ENCODE data around the gene VGLL4.
"Not testable (repeated sequence)": the region's sequence is repeated elsewhere in the genome, so short reads cannot be mapped to it uniquely, and the experiment has no call there.

VGLL4 gene

DNA sequence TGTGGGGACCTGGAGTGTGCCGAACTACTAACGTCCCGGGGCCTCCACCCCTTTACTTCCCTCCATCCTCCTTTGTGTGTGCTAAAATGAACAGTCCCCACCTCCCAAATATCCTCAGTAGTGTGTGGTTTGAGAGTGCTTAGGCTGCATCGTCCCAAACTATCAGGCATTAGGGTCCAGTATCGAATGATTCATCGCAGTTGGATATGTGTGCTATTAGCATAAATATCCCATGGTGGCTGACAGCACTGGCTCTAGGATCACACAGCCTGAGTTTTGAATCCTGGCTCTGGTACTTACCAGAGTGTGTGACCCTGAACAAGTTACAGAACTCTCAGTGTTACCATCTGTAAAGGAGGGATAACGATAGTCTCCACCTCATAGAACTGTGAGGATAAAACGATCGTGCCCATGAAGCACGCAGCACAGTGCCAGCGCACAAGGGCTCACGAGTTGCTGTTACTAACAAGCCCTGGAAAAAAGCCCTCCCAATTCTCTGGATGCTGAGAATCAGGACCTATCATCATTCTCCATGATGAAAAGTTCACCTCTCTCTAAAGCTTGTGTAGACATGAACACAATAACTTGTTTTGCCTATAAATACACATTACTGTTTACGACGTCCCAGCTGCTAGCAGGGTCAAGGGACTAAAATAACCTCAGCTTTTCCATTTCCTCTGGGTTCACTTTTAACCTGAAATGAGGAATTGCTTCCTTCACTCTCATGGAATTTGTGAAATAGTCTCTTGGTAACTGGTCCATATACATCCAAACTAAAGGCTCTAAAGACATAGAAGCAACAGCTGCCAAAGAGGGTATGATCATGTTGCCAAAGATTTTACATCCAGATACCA lies 51.0 kb downstream of the VGLL4 start:
- no peak overlapping the region for H3K4me3 ChIP-seq (ENCODE audit: low read depth, low read length)
- DNase-seq (ENCODE audit: low read depth) = no peak

DNA sequence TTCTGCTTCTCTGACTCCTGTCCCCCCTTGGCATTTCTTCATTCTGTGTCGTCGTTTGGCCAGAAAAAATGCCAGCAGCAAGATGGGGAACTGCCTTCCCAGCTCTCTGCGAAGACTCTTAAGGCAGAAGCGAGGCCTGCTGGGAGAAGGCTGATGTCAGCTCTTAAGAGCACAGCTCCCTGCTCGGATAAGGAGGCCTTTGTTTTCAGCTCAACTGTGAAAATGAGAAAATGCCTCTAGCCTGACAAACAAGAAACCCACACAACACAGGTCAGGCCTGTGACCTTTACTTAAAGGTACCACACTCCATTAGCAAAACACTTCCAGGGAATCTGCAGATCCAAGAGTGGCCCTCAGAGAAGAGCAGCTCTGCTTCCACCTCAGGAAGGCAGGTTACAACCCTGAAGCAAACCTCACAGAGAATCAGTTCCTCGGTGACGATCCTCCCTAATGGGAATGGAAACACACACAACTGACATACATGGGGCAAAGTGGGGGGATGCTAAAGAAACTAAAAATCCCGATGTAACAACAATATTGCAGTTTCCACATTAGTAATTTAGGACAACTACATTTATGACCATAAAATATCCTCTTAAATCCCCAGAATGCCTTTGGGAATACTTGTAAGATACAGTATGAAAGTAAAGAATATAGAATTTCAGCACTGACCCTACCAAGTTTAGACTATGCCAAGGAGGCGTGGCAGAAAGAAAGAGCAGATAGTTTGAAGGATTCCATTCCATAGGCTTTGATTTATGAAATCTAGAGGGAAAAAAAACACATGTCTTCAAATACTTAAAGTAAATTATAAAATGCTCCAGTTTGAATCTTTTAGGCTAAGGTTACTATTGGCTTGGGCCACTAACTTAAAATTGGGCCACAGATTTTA lies 52.1 kb downstream of the VGLL4 start:
- peak; percentile 67 for DNase-seq (ENCODE audit: low read depth)
- no peak overlapping the region for H3K4me3 ChIP-seq (ENCODE audit: low read depth, low read length)

DNA sequence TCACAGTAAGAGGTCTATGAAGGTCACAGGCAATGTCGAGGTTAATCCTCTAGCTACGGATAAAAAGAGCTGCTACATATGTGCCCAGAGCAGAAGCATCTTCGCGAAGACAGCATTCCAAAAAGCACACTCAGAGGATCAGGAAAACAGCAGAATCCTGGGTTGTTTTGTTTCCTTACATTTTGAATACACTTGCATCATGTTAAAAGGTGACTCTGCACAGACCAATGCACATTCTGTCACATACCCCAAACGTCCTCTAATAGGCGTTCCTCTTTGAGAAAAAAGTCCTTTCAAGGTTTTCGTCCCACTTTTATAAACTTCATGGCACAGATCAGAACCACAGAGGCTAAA lies 52.7 kb downstream of the VGLL4 start:
- DNase-seq (ENCODE audit: low read depth) = no peak
- H3K4me3 ChIP-seq (ENCODE audit: low read depth, low read length) = no peak overlapping the region

DNA sequence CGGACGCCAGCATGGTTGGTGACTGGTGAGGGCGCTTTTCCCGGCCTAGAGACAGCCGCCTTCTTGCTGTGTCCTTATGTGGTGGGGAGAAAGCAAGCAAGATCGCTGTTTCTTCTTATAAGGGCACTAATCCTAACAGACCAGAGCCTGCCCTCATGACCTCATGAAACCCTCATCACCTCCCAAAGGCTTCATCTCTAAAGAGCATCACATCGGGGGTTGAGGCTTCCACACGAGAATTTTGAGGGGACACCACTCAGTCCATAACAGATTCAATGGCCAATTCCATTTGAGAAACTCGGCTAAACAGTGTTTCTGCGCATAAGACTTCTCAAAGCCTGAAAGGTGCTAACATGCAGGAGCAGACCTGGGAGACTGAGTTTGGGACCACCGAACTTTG lies 54.0 kb downstream of the VGLL4 start:
- no peak for DNase-seq (ENCODE audit: low read depth)
- H3K4me3 ChIP-seq (ENCODE audit: low read depth, low read length) = no peak overlapping the region

GRCh38 chr3:11588755-11589154 lies 55.0 kb downstream of the VGLL4 start:
- no peak overlapping the region for H3K4me3 ChIP-seq (ENCODE audit: low read depth, low read length)

DNA sequence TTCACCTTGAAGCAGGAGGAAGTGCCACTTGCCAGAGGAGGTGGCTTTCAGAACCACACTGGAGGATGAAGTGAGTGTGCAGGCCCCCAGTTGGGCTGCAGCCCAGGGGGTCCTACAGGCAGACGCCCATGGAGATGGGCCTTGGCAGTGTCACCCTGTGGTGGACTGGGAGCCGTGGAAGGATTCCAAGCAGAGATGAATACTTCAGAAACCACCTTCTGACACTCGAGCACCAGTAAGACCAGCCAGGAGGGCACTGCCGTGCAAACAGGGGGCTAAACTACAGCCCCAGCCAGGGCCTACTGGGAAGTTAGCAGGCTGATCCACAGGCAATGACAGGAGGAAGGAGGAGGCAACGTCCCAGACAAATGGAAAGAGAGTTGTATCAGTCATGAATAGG lies 55.4 kb downstream of the VGLL4 start:
- no peak for DNase-seq (ENCODE audit: low read depth)
- no peak overlapping the region for H3K4me3 ChIP-seq (ENCODE audit: low read depth, low read length)

More at GRCh38 chr3:11588755-11589154, 55.0 kb downstream of the VGLL4 start:
- no peak for DNase-seq (ENCODE audit: low read depth)

GRCh38 chr3:11587766-11588165 lies 55.9 kb downstream of the VGLL4 start:
- no peak for DNase-seq (ENCODE audit: low read depth)
- H3K4me3 ChIP-seq (ENCODE audit: low read depth, low read length) = no peak overlapping the region

GRCh38 chr3:11584570-11584969 lies 59.1 kb downstream of the VGLL4 start:
- DNase-seq (ENCODE audit: low read depth) = no peak
- no peak overlapping the region for H3K4me3 ChIP-seq (ENCODE audit: low read depth, low read length)

GRCh38 chr3:11583638-11584046 lies 60.1 kb downstream of the VGLL4 start:
- no peak overlapping the region for H3K4me3 ChIP-seq (ENCODE audit: low read depth, low read length)
- no peak for DNase-seq (ENCODE audit: low read depth)

DNA sequence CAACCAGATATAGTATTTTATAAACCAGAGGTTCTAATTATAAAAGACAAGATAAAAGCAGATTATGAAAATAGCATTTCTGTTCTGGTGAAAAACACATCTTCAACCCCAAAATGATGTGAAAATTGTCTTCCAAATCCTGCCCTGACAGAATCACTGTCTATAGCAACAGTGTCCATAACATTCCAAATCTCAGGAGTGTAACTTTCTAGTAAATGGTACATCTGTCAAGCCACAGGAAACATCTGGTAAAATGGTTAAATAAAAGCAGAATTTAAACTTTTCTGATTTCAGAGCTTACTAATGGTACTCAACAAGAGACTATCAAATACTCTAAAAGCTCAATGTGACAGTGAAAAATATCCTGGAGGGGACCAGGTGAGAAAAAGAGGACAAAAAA lies 60.5 kb downstream of the VGLL4 start:
- H3K4me3 ChIP-seq (ENCODE audit: low read depth, low read length) = no peak overlapping the region

DNA sequence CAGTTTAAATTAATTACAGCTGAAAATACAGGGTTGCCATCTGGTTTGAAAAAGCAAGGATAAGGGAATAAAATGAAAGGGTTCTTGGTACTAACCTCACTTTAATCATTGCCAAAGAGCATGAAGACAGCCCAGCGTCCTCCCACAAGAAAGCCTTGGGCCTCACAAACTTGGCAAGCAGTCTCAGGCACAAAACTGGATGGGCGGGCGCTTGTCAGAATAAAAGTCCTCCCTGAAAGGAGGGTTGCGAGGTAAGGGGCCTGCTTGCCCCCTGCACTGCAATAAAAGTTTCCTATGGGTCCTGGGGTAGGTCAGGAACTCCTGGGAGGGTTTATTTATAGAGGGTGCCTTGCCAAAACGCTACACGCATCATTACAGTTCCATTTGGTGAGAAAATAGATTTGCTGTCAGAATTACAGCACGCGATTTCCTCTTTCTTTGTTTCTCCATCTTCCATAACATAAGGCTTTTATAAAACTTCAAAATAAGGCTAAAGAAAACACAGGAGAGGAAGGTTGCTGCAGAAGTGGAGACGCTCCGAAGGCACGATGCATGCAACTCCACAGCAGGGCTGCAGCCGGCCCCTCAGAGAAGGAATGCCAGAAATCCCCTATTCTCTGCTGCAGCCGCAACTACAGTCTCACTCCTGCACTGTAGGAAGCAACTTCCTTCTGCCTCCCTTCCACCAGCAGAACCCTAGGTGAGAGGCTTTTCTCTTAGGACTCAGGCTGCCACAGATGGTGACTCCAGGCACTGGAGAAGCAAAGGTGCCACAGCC lies 61.3 kb downstream of the VGLL4 start:
- peak overlapping the region; percentile 46 for H3K4me3 ChIP-seq (ENCODE audit: low read depth, low read length)

More for the DNA sequence above, 60.5 kb downstream of the VGLL4 start:
- no peak for DNase-seq (ENCODE audit: low read depth)

GRCh38 chr3:11581237-11582190 lies 62.2 kb downstream of the VGLL4 start:
- peak overlapping the region; percentile 46 for H3K4me3 ChIP-seq (ENCODE audit: low read depth, low read length)
- DNase-seq (ENCODE audit: low read depth) = no peak

More for the DNA sequence above, 61.3 kb downstream of the VGLL4 start:
- peak; percentile 81 for DNase-seq (ENCODE audit: low read depth)

DNA sequence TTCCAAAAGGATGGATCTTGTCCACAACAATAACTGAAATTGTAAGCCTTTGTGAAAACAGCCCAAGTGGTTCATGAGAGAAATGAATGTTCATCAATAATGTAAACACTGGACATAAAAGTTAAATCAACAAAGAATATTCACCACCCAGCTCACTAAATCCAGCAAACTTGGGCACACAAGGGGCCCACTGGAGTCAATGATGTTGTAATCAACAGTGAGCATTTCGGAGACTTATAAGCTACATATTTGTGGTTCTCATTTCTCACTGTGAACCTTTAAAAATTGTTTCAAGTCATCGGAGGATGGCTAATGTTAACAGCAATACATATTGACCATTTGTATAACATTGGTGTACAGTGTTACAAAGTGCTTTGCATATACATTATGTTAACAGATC lies 63.1 kb downstream of the VGLL4 start:
- DNase-seq (ENCODE audit: low read depth) = no peak
- H3K4me3 ChIP-seq (ENCODE audit: low read depth, low read length) = no peak overlapping the region

GRCh38 chr3:11578169-11578568 lies 65.5 kb downstream of the VGLL4 start:
- H3K4me3 ChIP-seq (ENCODE audit: low read depth, low read length) = no peak overlapping the region
- DNase-seq (ENCODE audit: low read depth) = no peak

DNA sequence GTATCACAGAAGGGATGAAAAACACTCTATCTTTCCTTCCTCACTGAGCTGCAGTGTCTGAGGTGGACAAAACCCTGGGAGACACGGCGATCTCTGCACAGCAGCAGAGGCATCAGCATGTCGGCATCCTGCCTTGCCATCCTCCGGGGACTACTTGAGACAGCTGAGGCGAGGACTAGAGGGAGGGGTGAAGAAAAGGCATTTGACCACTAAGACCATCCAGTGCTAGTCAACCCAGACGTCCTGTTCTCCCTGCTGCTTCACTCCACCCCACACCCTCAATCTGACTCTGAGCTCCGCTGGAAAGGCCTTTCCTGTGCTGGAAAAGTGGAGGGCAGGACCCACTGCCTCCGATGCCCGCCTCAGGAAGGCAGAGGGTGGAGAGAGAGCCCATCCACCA lies 67.3 kb downstream of the VGLL4 start:
- no peak overlapping the region for H3K4me3 ChIP-seq (ENCODE audit: low read depth, low read length)
- no peak for DNase-seq (ENCODE audit: low read depth)

- no peak for DNase-seq (ENCODE audit: low read depth)
- no peak overlapping the region for H3K4me3 ChIP-seq (ENCODE audit: low read depth, low read length)
These were observed 68.0 kb downstream of the VGLL4 start for GRCh38 chr3:11575677-11576076.

GRCh38 chr3:11574981-11575669 lies 68.6 kb downstream of the VGLL4 start:
- H3K4me3 ChIP-seq (ENCODE audit: low read depth, low read length) = no peak overlapping the region
- no peak for DNase-seq (ENCODE audit: low read depth)

- DNase-seq (ENCODE audit: low read depth); H3K4me3 ChIP-seq (ENCODE audit: low read depth, low read length): not testable (repeated sequence)
These were observed 71.1 kb downstream of the VGLL4 start for GRCh38 chr3:11572660-11573059.

All from skeletal muscle cell (primary cell).